Epidermal melanocyte (primary cell): Measurements from ENCODE around the gene CDH8.
"Not testable (repeated sequence)": the region's sequence is repeated elsewhere in the genome, so short reads cannot be mapped to it uniquely, and the experiment has no call there.

Experiments used
- DNase-seq: peaks from one replicate; pipeline ENCODE4 v3.0.0; 2011; ENCODE audit warnings: low spot score; ENCODE audit not compliant: insufficient read length

The CDH8 gene

DNA sequence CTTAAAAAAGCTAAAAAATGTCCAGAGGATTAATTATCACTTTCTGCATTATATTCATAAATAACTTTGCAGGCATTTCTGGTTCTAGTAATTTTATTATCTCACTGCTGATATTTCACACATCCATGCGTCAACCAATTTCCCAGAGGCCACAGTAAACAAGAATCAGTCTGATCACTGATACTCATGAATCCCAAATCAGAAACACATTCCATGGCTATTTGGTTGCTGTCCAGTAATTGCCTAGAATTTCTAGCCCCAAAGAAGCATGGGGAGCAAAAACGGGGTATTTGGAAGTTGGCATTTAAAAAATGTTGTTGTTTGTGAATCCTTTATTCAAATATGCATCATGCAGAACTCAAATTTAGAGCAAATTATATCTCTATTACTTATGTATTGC lies 244.8 kb downstream of the CDH8 start:
- no peak for DNase-seq

DNA sequence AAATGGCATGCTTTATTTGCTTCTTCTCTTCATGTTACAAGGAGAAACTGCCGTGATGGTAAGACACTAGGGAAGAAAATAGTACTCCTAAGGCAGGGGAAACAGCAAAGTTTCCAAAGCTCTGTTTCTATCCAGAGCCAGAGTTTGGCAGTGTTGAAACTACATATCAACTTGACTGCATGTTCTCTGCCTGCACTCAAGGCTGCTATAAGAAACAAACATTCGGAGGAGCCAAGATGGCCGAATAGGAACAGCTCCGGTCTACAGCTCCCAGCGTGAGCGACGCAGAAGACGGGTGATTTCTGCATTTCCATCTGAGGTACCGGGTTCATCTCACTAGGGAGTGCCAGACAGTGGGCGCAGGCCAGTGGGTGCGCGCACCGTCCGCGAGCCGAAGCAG lies 254.4 kb downstream of the CDH8 start:
- not testable (repeated sequence) for DNase-seq

GRCh38 chr16:61780161-61780560 lies 256.1 kb downstream of the CDH8 start:
- DNase-seq = no peak

GRCh38 chr16:61770301-61770700 lies 265.9 kb downstream of the CDH8 start:
- no peak for DNase-seq

- no peak for DNase-seq
Observed at GRCh38 chr16:61763991-61764390, 272.2 kb downstream of the CDH8 start.

DNA sequence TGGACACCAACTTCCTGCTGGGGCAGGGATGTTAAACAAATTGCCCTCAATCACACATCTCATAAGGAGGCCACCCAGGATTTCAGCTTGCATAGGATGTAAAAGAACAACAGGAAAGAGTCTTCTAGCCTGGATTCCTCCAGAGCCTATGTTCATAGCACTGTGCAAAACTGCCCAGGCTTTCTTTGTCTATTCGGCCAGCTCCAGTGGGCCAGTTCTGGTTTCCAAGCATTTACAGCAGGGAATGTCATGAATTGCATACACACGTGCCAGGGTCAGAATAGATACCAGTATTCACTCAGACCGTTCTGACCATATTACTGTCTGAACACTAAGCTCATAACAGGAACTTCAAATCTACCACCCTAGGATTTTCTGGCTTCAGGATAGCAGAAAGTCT lies 273.2 kb downstream of the CDH8 start:
- DNase-seq = no peak

DNA sequence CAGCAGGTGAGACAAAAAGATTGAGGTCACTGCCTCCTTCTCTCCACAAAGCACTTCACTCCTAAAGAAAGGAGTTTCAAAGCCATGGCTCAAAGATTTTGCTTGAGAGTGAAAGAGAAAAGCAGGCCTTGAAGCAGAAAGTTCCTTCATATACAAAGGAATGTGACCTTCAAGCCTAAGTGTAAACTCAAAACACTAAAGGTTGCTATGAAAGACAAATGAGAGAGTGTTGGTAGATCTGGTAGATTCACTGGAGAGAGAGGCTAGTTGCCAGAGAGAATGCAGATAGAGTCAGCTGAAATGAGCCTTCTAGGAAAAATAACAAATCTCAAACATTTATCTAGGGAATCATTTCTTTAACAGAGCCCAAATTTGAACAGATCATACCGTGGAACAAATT lies 305.2 kb downstream of the CDH8 start:
- DNase-seq = no peak

DNA sequence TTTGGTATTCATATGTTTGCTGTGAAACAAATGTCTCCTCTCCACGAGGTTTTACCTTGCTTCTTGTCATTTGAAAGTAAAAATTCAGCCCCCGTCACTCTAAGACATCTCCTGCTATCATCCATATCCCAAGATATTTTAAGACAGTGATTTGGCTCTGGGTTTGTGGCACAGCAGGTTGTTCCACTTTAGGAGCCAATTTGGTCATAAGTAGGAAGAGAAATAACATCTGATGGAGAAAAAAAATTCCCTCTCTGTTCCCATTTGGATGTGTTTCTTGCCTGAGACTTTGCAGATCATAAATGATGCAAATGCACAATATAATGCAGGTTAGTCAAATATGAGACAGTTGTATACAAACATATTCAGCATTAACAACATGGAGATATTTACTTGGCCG lies 309.5 kb downstream of the CDH8 start:
- no peak for DNase-seq

- DNase-seq = no peak
Observed at GRCh38 chr16:61726125-61726524, 310.1 kb downstream of the CDH8 start.

- no peak for DNase-seq
Observed at GRCh38 chr16:61721544-61721943, 314.7 kb downstream of the CDH8 start.

GRCh38 chr16:61715393-61715792 lies 320.8 kb downstream of the CDH8 start:
- no peak for DNase-seq

DNA sequence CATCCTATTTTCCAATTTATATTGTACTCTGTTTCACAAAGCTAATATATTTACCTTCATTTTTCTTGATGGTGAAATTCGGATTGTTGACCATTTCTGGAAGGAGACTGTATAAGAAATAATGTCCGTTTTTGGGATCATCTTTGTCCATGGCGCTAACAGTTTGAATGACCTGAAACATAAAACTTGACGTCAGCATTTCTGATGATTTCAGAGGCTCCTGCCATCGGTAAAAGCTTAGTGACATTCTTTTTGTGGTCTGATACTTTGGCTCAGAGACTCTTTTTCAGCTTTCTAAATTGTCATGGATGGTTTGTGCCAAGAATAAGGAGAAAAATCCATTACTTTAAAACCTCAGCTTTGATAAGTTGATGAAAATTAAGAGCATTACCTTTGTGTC lies 322.5 kb downstream of the CDH8 start:
- DNase-seq = no peak

DNA sequence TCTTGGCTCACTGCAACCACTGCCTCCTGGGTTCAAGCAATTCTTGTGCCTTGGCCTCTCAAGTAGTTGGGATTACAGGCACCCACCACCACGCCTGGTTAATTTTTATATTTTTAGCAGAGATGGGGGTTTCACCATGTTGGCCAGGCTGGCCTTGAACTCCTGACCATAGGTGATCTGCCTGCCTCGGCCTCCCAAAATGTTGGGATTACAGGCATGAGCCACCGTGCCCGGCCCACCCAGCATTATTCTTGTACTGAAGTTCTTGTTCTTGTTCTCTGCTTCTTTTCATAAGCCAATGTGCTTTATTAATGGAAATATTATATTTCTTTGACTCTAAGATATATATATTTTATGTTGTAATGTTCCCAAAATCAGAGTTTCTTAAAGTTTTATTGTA lies 336.6 kb downstream of the CDH8 start:
- DNase-seq = not testable (repeated sequence)

DNA sequence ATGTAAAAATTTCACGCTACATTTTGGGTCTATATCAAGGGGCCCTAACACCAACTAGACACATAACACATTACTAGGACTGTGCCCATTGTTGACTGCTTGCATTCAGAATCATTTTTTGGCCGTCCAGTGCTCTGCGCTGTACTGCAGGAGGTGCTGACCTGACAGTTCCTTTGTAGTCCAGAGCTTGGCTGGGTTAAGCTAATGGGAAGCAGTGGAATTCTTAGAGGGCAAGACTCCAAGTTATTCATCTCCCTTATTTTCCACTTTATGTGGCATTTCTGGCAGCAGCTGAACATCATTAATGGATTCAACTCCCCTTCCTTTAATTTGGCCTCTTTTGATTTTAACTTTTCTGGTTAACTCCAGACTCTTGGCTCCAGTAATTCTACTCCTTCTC lies 351.7 kb downstream of the CDH8 start:
- no peak for DNase-seq

DNA sequence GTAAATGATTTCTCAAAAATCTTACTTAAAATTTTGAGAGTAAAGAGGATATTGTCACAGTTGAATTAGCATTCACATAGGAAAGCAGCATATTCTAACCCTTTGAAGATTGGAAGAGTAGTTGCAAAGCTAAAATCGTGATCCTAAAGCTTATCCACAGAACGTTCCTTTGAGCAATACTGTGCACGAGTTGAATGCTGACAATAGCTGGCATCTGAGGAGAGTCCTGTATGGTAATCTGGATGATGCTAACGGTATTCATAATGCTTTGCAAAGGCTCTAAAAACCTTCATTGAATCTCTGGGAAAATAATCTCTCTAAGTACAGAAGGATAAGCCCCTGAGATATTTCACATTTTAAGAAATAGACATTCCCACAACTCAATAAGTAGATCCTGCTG lies 354.6 kb downstream of the CDH8 start:
- no peak for DNase-seq

- no peak for DNase-seq
Observed at GRCh38 chr16:61681124-61681523, 355.1 kb downstream of the CDH8 start.

DNA sequence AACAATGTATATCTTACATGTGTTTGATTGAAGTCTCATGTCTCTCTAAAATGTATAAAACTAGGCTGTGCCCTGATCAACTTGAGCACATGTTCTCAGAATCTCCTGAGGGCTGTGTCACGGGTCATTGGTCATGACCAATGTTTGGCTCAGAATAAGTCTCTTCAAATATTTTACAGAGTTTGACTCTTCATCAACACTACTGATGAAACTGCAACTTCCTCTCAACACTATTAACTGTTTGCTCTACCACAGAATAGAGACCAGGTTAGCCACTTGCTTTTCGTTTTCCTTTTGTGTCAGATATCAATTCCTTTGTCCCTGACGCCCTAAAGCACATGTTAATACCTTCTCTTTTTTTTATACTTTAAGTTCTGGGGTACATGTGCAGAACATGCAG lies 358.1 kb downstream of the CDH8 start:
- DNase-seq = no peak

DNA sequence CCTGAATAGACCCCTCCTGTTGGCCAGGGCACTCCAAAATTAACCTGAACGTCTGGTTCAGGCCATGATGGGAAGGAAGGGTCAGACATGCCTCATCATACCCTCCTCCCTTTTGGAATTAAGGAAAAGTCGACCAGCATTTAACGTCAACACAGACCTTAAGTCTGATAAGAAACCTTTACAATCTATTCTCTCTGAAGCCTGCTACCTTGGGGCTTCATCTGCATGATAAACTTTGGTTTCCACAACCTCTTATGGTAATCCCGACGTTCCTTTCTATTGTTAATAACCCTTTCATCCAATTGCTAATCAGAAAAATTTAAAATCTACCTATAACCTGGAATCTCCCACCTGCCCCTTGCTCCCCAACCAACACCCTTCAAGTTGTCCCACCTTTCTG lies 358.5 kb downstream of the CDH8 start:
- no peak for DNase-seq

DNA sequence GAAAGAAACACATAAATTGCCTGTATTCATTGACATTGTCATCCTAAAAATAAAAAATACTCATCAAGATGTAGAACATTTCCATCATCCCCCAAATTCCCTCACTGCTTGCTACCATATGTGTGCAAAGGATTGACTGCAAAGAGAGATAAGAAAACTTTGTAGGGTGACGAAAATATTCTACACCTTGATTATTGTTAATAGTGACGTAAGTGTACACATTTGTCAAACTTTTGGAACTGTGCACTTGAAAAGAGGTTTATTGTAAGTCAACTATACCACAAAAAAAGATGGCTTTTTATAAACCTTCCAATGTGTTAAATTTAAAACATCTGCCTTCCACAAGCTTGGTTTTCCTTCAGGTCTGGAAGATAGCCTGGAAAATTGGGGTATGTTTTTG lies 359.5 kb downstream of the CDH8 start:
- DNase-seq = no peak

DNA sequence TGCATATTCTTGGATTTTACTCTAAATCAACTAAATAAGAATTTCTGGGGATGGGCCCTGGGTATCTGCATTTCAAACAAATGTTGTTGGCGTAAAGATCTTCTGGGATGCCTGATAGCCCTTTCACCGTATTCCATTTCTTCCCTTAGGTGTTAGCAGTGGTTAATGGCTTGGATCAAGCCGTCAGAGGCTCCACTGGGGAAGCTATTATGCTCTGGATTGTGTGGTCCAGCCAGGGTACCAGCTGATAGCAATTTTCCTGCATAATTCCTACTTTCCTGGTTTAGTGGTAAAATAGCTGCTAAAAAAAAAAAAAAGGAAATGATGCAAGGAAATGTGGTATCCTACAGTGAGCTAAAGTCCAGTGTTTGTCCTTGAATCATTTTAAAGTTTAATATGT lies 365.1 kb downstream of the CDH8 start:
- no peak for DNase-seq

GRCh38 chr16:61665512-61665911 lies 370.7 kb downstream of the CDH8 start:
- DNase-seq = no peak

GRCh38 chr16:61659936-61660335 lies 376.3 kb downstream of the CDH8 start:
- DNase-seq = no peak

DNA sequence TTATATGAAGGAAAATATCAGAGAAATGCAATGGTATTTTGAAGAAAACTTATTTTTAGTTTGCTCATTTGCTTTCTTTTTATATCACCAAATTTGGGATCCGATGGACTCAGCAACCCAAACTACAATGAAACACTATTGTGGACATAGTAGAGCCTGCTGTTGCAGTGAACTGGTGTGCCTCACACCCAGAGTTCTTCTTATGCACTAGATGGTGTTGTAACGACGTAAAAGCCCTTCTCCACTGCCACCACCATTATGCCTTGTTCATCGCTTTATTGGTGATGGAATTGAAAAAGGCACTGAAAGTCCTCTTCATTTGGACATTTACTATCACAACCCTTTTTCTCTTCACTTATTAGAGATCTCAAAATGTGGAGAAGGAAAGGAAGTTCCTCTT lies 381.3 kb downstream of the CDH8 start:
- DNase-seq = no peak

GRCh38 chr16:61653544-61653943 lies 382.7 kb downstream of the CDH8 start:
- DNase-seq = no peak

DNA sequence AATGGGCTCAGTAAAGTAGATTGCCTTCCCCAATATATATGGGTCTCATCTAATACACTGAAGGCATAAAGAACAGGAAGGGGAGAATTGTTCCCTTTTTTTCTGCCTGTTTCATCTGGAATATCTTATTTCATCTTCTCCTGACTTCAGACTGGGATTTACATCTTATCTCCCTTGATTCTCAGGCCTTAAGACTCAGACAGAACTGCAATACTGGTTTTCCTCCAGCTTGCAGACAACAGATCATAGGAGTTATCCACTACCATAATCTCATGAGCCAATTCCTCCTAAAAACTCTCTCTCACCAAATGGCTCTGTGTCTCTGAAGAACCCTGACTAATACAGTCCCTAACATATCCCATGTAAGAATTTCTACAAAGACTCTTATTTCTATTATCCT lies 390.7 kb downstream of the CDH8 start:
- DNase-seq = no peak
